HFF-Myc (cell line): ENCODE data around the gene GPR176.

Experiments used
- DNase-seq: peaks from one replicate; pipeline ENCODE4 v3.0.0-alpha.2; 2011; ENCODE audit warnings: low read depth; ENCODE audit errors: extremely low read depth
- H3K4me3 ChIP-seq: replicated peaks from 2 replicates; pipeline ENCODE4 v1.5.1; 2011; ENCODE audit warnings: low read depth, mild to moderate bottlenecking, control low read depth, low read length
- CTCF ChIP-seq: IDR thresholded peaks from 2 replicates; pipeline ENCODE4 v1.5.1; 2012; ENCODE audit warnings: mild to moderate bottlenecking, low read depth, low read length, control low read depth; ENCODE audit errors: missing control alignments

GPR176 gene

GRCh38 chr15:39914977-39915376, 5.1 kb downstream of the GPR176 start:
- no peak overlapping the region for H3K4me3 ChIP-seq
- DNase-seq = no peak
- no peak for TF ChIP-seq CTCF

GRCh38 chr15:39909007-39909406, 11.1 kb downstream of the GPR176 start:
- no peak for TF ChIP-seq CTCF
- no peak overlapping the region for H3K4me3 ChIP-seq
- no peak for DNase-seq

- no peak for TF ChIP-seq CTCF
- H3K4me3 ChIP-seq = no peak overlapping the region
- peak; percentile 87 for DNase-seq
These were observed 11.9 kb downstream of the GPR176 start for GRCh38 chr15:39908186-39908585.

GRCh38 chr15:39907216-39907615, 12.8 kb downstream of the GPR176 start:
- TF ChIP-seq CTCF = no peak
- H3K4me3 ChIP-seq = no peak overlapping the region
- no peak for DNase-seq

- TF ChIP-seq CTCF = no peak
- DNase-seq = no peak
- no peak overlapping the region for H3K4me3 ChIP-seq
These were observed 16.0 kb downstream of the GPR176 start for GRCh38 chr15:39904115-39904514.

GRCh38 chr15:39898317-39898716, 21.7 kb downstream of the GPR176 start:
- H3K4me3 ChIP-seq = no peak overlapping the region
- no peak for TF ChIP-seq CTCF
- no peak for DNase-seq

GRCh38 chr15:39896846-39897245, 23.2 kb downstream of the GPR176 start:
- TF ChIP-seq CTCF = no peak
- no peak overlapping the region for H3K4me3 ChIP-seq
- no peak for DNase-seq
